Endothelial cell of umbilical vein (primary cell): Measurements from ENCODE around the gene CDC20B. TPM values are rescaled to one million over a fixed set of nuclear protein-coding genes. Genes with fewer than 3 reads are reported as not detected.

ENCODE experiments used
- BruUV-seq: library from RNA; stranded (reverse); fragments of 400-500 nt; replicated peaks from 2 replicates; lab custom pipeline; 2021; lab: Mats Ljungman, UMichigan
- CTCF ChIA-PET: fragments of 300-600, 350-600 bp; sonication (Branson Sonifier 250); formaldehyde crosslinking; loops from one replicate; lab custom pipeline; 2021; ENCODE audit warnings: antibody characterized with exemption, inconsistent platforms; lab: Charles Lee
- POLR2A ChIA-PET: fragments of 300-600, 350-600 bp; sonication (Branson Sonifier 250); formaldehyde crosslinking; loops from one replicate; lab custom pipeline; 2021; ENCODE audit warnings: antibody characterized with exemption, inconsistent platforms; lab: Charles Lee
- DNase-seq: peaks from one replicate; pipeline ENCODE4 v3.0.0-alpha.2; 2011; ENCODE audit warnings: low read depth, low spot score
- FAIRE-seq: peaks from 2 replicates; lab custom pipeline; 2011; peaks lifted over from hg19 to GRCh38; lab: Jason Lieb, UNC
- H2AFZ ChIP-seq: 2 replicates; pipeline ENCODE4 v1.6.0; 2012; ENCODE audit warnings: low read depth, low read length, control low read depth, inconsistent platforms
- H3K27ac ChIP-seq: 2 replicates; pipeline ENCODE4 v1.5.1; 2011; ENCODE audit warnings: low read depth, mild to moderate bottlenecking, control low read depth, low read length, moderate library complexity; ENCODE audit not compliant: insufficient read depth
- H3K27me3 ChIP-seq, 2 experiments: 2 replicates each; pipeline versions ENCODE4 v1.6.0 to v1.6.1; 2011; ENCODE audit warnings: low read length in 2 of 2, mixed read lengths in 1 of 2; ENCODE audit not compliant: control insufficient read depth in 2 of 2, insufficient read depth in 2 of 2
- H3K36me3 ChIP-seq, 2 experiments: 2 replicates in 1 of 2; 3 replicates in 1 of 2; pipeline ENCODE4 v1.5.1; 2011; ENCODE audit warnings: low read length in 2 of 2, mild to moderate bottlenecking in 1 of 2, moderate library complexity in 1 of 2; ENCODE audit not compliant: control insufficient read depth in 2 of 2, insufficient read depth in 2 of 2; ENCODE audit errors: extremely low read depth in 1 of 2
- H3K4me1 ChIP-seq: 3 replicates; pipeline ENCODE4 v1.5.1; 2011; ENCODE audit warnings: mild to moderate bottlenecking, low read length; ENCODE audit not compliant: control insufficient read depth, insufficient read depth; ENCODE audit errors: extremely low read depth
- H3K4me2 ChIP-seq: 2 replicates; pipeline ENCODE4 v1.6.1; 2011; ENCODE audit warnings: low read length, control low read depth, mixed read lengths; ENCODE audit not compliant: insufficient read depth
- H3K4me3 ChIP-seq, 3 experiments: fragments of 200-600 bp in 1 of 3; sonication (generic), shearing (Covaris generic) in 1 of 3; replicated peaks in 1 of 3; 2 replicates each; pipeline ENCODE4 v1.5.1; 2011 to 2016; ENCODE audit warnings: control low read depth in 3 of 3, low read length in 3 of 3, mild to moderate bottlenecking in 2 of 3, inconsistent platforms in 1 of 3, low read depth in 1 of 3, moderate library complexity in 1 of 3; ENCODE audit not compliant: insufficient read depth in 1 of 3
- H3K79me2 ChIP-seq: 2 replicates; pipeline ENCODE4 v1.6.0; 2012; ENCODE audit warnings: low read length, inconsistent platforms; ENCODE audit not compliant: control insufficient read depth, insufficient read depth
- H3K9ac ChIP-seq: replicated peaks from 2 replicates; pipeline ENCODE3; 2011; ENCODE audit warnings: low read length, control low read depth; ENCODE audit not compliant: insufficient read depth; ENCODE audit errors: extremely low read depth
- H3K9me1 ChIP-seq: replicated peaks from 3 replicates; pipeline ENCODE4 v1.6.0; 2011; ENCODE audit warnings: mild to moderate bottlenecking, low read length; ENCODE audit not compliant: control insufficient read depth, insufficient read depth; ENCODE audit errors: extremely low read depth
- H3K9me3 ChIP-seq: replicated peaks from 2 replicates; pipeline ENCODE4 v1.5.1; 2012; ENCODE audit warnings: low read length, inconsistent platforms; ENCODE audit not compliant: control insufficient read depth, insufficient read depth
- H4K20me1 ChIP-seq: replicated peaks from 2 replicates; pipeline ENCODE3; 2011; ENCODE audit warnings: mild to moderate bottlenecking, low read length; ENCODE audit not compliant: control insufficient read depth, insufficient read depth; ENCODE audit errors: extremely low read depth
- CTCF ChIP-seq, 2 donors: IDR thresholded peaks; 1 replicate in 1 of 2; 2 replicates in 1 of 2; pipeline ENCODE4 v1.5.1; 2011; ENCODE audit warnings: low read length in 2 of 2, mild to moderate bottlenecking in 2 of 2, moderate library complexity in 2 of 2, control low read depth in 1 of 2, inconsistent platforms in 1 of 2, low read depth in 1 of 2; ENCODE audit not compliant: insufficient read depth in 1 of 2; ENCODE audit errors: extremely low read depth in 1 of 2
- POLR2A ChIP-seq: IDR thresholded peaks from 2 replicates; pipeline ENCODE4 v1.6.1; 2012; ENCODE audit warnings: low read depth, mild to moderate bottlenecking, control low read depth, low read length
- POLR2AphosphoS5 ChIP-seq: IDR thresholded peaks from 2 replicates; pipeline ENCODE4 v1.6.1; 2012; ENCODE audit warnings: low read depth, mild to moderate bottlenecking, control low read depth, low read length, moderate library complexity; ENCODE audit not compliant: insufficient read depth
- dilution Hi-C: fragments of 300-500 bp; cut with MboI; formaldehyde crosslinking; loops from one replicate; pipeline ENCODE4 v1.15.0; 2019; ENCODE audit warnings: low sequenced_read_pairs; ENCODE audit not compliant: extremely low pct_ligation_motif_present
- intact Hi-C: fragments of 100-400 bp; cut with micrococcal nuclease; formaldehyde crosslinking; loops from one replicate; pipeline ENCODE4 v1.10.0; 2022
- polyA plus RNA-seq, 4 experiments: library from polyadenylated mRNA; depleted of rRNA in 3 of 4; stranded (reverse) in 3 of 4; unstranded in 1 of 4; fragments of >200 nt; gene quantifications; 2 replicates each; pipeline versions ENCODE4 v1.2.1 to v1.2.3, GENCODE V29; 2011 to 2012; ENCODE audit warnings: missing spikeins in 1 of 4
- total RNA-seq: library from RNA; stranded (reverse); gene quantifications from 2 replicates; pipeline ENCODE4 v1.2.3, GENCODE V29; 2021
- TF ChIP-seq, protein P1 (sequence below): IDR thresholded peaks from 2 replicates; pipeline ENCODE4 v1.6.1; 2011; ENCODE audit not compliant: insufficient read depth, insufficient read length

The CDC20B gene
- total and polyA plus RNA-seq, 2 donors (not counting 3 experiments of a cell fraction or from before 2014, with no cell fraction given): 0.22 TPM

DNA sequence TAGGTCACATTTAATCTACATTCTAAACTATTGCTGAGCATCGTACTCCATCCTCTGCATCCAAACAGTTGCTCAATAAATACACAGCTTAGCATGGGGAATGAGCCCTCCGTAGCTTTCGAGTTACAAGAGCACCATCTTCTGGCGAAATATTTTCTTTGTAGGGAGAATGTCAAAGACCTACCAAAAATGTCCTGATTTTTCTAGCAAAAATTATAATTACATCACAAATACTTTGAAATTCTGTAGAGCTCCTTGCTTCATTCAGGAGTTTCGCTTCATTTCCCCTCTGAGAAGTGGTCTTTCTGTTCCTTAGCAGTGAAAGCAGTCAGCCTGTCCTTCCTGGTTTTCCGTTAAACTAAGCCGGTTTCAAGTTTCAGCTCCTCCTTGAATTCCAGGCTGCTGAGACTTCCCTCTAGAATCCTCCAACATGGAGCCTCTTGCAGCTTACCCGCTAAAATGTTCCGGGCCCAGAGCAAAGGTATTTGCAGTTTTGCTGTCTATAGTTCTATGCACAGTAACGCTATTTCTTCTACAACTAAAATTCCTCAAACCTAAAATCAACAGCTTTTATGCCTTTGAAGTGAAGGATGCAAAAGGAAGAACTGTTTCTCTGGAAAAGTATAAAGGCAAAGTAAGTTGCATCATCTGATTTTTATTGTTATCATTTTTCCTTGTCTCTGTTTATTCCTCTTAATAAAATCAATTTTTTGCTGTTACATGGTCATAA, 13.0 kb downstream of the CDC20B start, which contains the start of gene GPX8:
Gene GPX8 (plus strand): TSS at position 409 of the 730 bp plus-strand sequence. CDS start 22 bp downstream, at position 431.
- intact Hi-C loops (loop anchor here (1.0 to 2.0 kb wide), 4 partner anchors 175 to 915 kb away; partner anchors contain the start of genes ESM1 and SNX18), dilution Hi-C loops (loop anchor here (10.0 kb wide), 1 partner anchor 75 kb away; the partner anchor contains the start of gene CCNO)
- peak within 1 kb of the TSS; percentile 100 for H3K4me2 ChIP-seq
- CTCF ChIA-PET: interaction anchor here (0.6 to 4.8 kb wide), 67 partner anchors 9 to 931 kb away, joined by 3 to 480 read pairs (median 5); partner anchors contain the start of genes CDC20B, ESM1 and SNX18
- peaks cover 6% of the 10 kb centered on the region for H4K20me1 ChIP-seq
- POLR2A ChIA-PET: interaction anchor here (0.7 to 1.5 kb wide), 5 partner anchors 12 to 850 kb away, joined by 3 to 8 read pairs (median 5); partner anchors contain the start of genes ARL15 and ESM1
- H2AFZ ChIP-seq: no peak within 1 kb of the TSS
- no peaks in the 10 kb centered on the region for H3K9me1 ChIP-seq
- H3K27me3 ChIP-seq: no peaks in the 10 kb centered on the region
- H3K36me3 ChIP-seq: peaks cover 4 to 16% of the 10 kb centered on the region in 2 experiments
- H3K4me3 ChIP-seq: peak within 1 kb of the TSS; percentile 66 to 100 (median 96)
- no TSS peak for BruUV-seq
- peak within 1 kb of the TSS; percentile 96 for H3K9ac ChIP-seq
- peak; percentile 80 for FAIRE-seq
- TF ChIP-seq POLR2AphosphoS5: peak; percentile 60
- TF ChIP-seq, protein P1, sequence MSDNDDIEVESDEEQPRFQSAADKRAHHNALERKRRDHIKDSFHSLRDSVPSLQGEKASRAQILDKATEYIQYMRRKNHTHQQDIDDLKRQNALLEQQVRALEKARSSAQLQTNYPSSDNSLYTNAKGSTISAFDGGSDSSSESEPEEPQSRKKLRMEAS: no peak
- TF ChIP-seq CTCF (IDR thresholded peaks at IDR 0.05; ENCODE audit: extremely low read depth in 1 of 2, insufficient read depth in 1 of 2, low read depth in 1 of 2, low read length in 2 of 2): peak; percentile 42 to 46
- TF ChIP-seq POLR2A: peak; percentile 88
- peaks cover 34% of the 10 kb centered on the region for H3K79me2 ChIP-seq
- H3K27ac ChIP-seq: peak within 1 kb of the TSS; percentile 89
- peak; percentile 89 for DNase-seq
- H3K4me1 ChIP-seq: peaks cover 53% of the 10 kb centered on the region
- no peaks in the 10 kb centered on the region for H3K9me3 ChIP-seq
